Suprapubic skin (tissue), 3 donors: ENCODE results near the gene NDUFAF5.

Source experiments
- EP300 ChIP-seq: sonication (generic); formaldehyde crosslinking; IDR thresholded peaks from one replicate; pipeline ENCODE4 v1.6.1; 2017; ENCODE audit warnings: antibody characterized with exemption
- TF ChIP-seq, protein P1 (sequence below), 2 donors: fragments of 200-600 bp in 1 of 2; fragments of 450-650 bp in 1 of 2; sonication (generic) in 1 of 2; IDR thresholded peaks; one replicate each; pipeline ENCODE4 v1.5.1; 2016 to 2019; ENCODE audit warnings: antibody characterized with exemption in 2 of 2, mild to moderate bottlenecking in 1 of 2, moderate library complexity in 1 of 2

DNA sequence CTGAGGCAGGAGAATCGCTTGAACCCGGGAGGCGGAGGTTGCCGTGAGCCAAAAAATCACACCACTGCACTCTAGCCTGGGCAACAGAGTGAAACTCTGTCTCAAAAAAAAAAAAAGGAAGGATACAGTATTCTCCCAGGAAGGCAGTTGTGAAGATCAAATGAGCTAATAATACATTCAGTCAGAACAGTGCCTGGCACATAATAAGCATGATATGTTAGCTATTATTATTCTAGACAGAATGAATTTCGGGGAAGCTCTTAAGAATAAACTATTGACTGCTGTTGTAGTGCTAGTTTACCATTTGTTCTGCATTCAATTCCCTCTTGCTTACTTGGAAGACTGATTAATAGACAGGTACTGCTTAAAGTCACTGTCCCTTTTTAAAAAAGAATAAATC is 40.6 kb downstream of the NDUFAF5 start:
- TF ChIP-seq, protein P1, sequence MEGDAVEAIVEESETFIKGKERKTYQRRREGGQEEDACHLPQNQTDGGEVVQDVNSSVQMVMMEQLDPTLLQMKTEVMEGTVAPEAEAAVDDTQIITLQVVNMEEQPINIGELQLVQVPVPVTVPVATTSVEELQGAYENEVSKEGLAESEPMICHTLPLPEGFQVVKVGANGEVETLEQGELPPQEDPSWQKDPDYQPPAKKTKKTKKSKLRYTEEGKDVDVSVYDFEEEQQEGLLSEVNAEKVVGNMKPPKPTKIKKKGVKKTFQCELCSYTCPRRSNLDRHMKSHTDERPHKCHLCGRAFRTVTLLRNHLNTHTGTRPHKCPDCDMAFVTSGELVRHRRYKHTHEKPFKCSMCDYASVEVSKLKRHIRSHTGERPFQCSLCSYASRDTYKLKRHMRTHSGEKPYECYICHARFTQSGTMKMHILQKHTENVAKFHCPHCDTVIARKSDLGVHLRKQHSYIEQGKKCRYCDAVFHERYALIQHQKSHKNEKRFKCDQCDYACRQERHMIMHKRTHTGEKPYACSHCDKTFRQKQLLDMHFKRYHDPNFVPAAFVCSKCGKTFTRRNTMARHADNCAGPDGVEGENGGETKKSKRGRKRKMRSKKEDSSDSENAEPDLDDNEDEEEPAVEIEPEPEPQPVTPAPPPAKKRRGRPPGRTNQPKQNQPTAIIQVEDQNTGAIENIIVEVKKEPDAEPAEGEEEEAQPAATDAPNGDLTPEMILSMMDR (IDR thresholded peaks at IDR 0.05), result no peak
- TF ChIP-seq EP300, result no peak
